OCI-LY1 (cell line): Measurements from ENCODE around the gene TAB3.

Source experiments
- CTCF ChIP-seq: fragments of 200-600 bp; sonication (generic), shearing (Covaris generic); IDR thresholded peaks from 2 replicates; pipeline ENCODE4 v1.5.1; 2017; ENCODE audit warnings: mild to moderate bottlenecking, antibody characterized with exemption, low read length, moderate library complexity, mixed read lengths
- EZH2 ChIP-seq: fragments of 200-600 bp; sonication (generic), shearing (Covaris generic); IDR thresholded peaks from 2 replicates; pipeline ENCODE4 v1.8.0; 2017; ENCODE audit warnings: borderline replicate concordance, mixed run types, mild to moderate bottlenecking, antibody characterized with exemption, low read length, moderate library complexity, mixed read lengths

GRCh38 chrX:30819080-30819479, 70.0 kb downstream of the TAB3 start:
- TF ChIP-seq CTCF (no peak), EZH2 (no peak)
